Natural killer cell treated with Interleukin-12 subunit alpha and Interleukin-12 subunit beta and Interleukin-15 and Interleukin-18, amount 100 ng/mL, for 72 hours (primary cell): Measurements from ENCODE around the gene SLC13A4. TPM values are rescaled to one million over a fixed set of nuclear protein-coding genes. Genes with fewer than 3 reads are reported as not detected.
A peak's percentile ranks its signal among the peaks of the same experiment; 100 is the strongest.
"Not testable (repeated sequence)": the region's sequence is repeated elsewhere in the genome, so short reads cannot be mapped to it uniquely, and the experiment has no call there.

Experiments
- ATAC-seq, 2 donors: fragments of 150-1000 bp; cut with Tn5 transposase in 1 of 2; sonication (Bioruptor Pico), chemical (Tn5 transposase) in 1 of 2; 2 replicates each; pipeline ENCODE4 v1.10.0; 2021
- DNase-seq: peaks from one replicate; pipeline ENCODE4 v3.0.0; 2022; ENCODE audit warnings: low spot score
- H3K27ac Mint-ChIP-seq, 2 donors: 1 replicate in 1 of 2; 2 replicates in 1 of 2; pipeline ENCODE4 v1.8.0; 2022; ENCODE audit warnings: mixed read lengths in 2 of 2, mild to moderate bottlenecking in 1 of 2, moderate library complexity in 1 of 2
- H3K27me3 Mint-ChIP-seq, 2 donors: 1 replicate in 1 of 2; 2 replicates in 1 of 2; pipeline ENCODE4 v1.8.0; 2022; ENCODE audit warnings: mixed read lengths in 2 of 2
- H3K36me3 Mint-ChIP-seq: one replicate; pipeline ENCODE4 v1.8.0; 2022; ENCODE audit warnings: mixed read lengths
- H3K4me1 Mint-ChIP-seq, 2 donors: 1 replicate in 1 of 2; 2 replicates in 1 of 2; pipeline ENCODE4 v1.8.0; 2022; ENCODE audit warnings: low read depth in 2 of 2, mixed read lengths in 2 of 2, mild to moderate bottlenecking in 1 of 2
- H3K4me3 Mint-ChIP-seq: one replicate; pipeline ENCODE4 v1.8.0; 2022; ENCODE audit warnings: mixed read lengths
- H3K9me3 Mint-ChIP-seq: 2 replicates; pipeline ENCODE4 v1.8.0; 2022; ENCODE audit warnings: mixed read lengths
- total RNA-seq, 2 donors: library from RNA; stranded (reverse); gene quantifications; one replicate each; pipeline ENCODE4 v1.2.3, GENCODE V29; 2022

The SLC13A4 gene
- total RNA-seq, 2 donors from 2014 or later: not detected

DNA sequence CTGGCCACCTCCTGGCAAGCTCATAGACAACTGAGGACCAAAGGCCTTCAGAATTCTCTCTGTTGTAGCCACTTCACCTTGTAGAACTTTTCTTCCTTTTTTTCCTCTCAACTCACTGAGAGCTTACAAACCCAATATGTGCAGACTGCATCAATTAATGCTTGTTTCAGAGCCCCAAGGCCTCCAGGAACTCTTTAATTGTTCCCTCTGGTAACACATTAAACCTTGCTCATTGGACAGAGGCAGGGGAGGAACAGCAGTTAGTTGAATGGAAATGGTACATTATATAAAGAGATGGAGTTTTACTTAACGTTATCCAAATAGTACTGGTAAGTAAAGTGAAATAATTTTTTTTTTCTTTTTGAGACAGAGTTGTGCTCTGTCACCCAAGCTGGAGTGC lies 40.5 kb downstream of the SLC13A4 start:
- Mint-ChIP-seq H3K4me1 (peaks cover 0 to 3% of the 10 kb centered on the region in 2 donors), H3K27me3 (no peaks in the 10 kb centered on the region), H3K4me3 (no peak overlapping the region), H3K9me3 (no peaks in the 10 kb centered on the region), H3K27ac (no peak overlapping the region), H3K36me3 (no peaks in the 10 kb centered on the region)
- DNase-seq: no peak
- no peak for ATAC-seq

DNA sequence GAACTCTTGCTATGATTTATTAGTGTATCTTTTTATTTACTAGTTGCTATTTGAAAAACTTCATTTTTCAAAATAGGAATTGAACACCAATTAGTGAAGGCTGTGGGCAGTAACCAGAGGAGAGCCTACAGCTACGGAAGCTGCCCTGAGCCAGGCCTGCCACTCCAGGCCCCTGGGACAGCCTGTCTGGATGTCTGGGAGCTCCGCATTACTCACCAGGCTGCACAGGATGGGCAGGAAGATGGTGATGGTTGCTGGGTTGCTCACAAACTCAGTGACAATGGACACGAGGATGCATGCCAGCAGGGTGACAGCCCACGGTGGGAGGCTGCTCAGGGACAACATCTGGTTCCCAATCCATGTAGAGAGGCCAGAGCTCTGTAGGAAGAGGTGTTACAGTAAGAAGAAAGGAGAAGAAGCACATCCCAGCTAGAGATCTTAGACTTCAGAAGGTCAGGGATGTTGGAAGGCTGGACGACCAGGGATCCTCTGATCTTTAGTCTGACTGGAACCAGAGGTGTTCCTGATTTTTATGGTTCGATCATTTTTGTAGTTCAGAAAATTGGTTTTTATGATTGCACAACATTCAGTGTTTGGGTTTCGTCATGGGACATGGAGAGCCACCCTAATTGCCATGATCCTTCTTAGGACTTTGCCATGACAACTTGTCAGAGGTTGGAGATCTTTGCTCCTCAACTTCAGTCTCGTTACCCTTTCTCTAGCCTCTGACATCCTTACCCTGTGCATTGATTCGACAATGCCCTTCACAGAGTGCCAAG lies 42.5 kb downstream of the SLC13A4 start:
- ATAC-seq (no peak), DNase-seq (no peak)
- H3K27ac Mint-ChIP-seq: no peak overlapping the region
- H3K27me3 Mint-ChIP-seq: no peaks in the 10 kb centered on the region
- H3K4me3 Mint-ChIP-seq: no peak overlapping the region
- no peaks in the 10 kb centered on the region for H3K36me3 Mint-ChIP-seq
- no peaks in the 10 kb centered on the region for H3K9me3 Mint-ChIP-seq
- peaks cover 0 to 3% of the 10 kb centered on the region in 2 donors for H3K4me1 Mint-ChIP-seq

DNA sequence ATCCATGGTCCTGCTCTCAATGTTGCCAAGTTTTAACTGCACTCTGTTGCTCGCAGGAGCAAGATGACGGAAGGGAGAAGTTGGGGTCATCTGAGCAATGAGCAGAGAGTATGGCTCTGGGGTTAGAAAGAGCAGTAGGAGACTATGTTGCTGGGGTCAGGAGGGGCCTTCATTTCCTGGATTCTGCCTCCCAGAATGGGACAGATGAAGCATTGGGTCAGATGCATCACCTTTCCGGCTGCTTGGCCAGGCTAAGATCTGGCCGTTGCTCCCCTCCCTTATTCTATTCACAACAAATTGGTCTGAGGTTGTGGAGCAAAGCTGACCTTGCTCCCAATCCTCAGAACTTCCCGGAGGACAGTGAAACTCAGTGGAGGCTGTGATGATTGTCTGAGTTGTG lies 43.3 kb downstream of the SLC13A4 start:
- Mint-ChIP-seq H3K4me1 (peaks cover 0 to 9% of the 10 kb centered on the region in 2 donors), H3K27ac (no peak overlapping the region), H3K36me3 (no peaks in the 10 kb centered on the region)

DNA sequence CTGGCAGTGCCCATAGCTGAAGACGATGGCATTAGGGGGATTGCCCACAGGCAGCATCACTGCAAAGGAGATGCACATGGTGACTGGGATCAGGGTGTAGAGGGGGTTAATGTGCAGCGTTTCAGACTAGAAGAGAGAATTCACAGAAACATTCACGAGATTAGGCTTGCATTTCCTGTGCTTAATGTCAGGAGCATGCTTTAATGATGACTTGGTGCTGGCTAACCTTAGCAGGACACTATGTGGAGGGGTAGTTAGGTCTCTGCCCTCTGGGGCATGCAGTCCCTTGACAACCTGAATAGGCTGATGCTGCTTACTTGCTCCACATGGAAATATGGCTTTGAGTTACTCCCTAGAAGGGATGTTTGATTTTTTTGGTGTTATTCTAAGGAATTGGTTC lies 43.9 kb downstream of the SLC13A4 start:
- H3K4me1 Mint-ChIP-seq: peaks cover 0 to 9% of the 10 kb centered on the region in 2 donors
- H3K4me3 Mint-ChIP-seq: no peak overlapping the region
- ATAC-seq: peak in 1 of 2 donors; percentile 36
- no peaks in the 10 kb centered on the region for H3K27me3 Mint-ChIP-seq
- no peak for DNase-seq
- H3K9me3 Mint-ChIP-seq: no peaks in the 10 kb centered on the region
- no peak overlapping the region for H3K27ac Mint-ChIP-seq
- H3K36me3 Mint-ChIP-seq: no peaks in the 10 kb centered on the region

More for the DNA sequence above, 43.3 kb downstream of the SLC13A4 start:
- ATAC-seq: no peak
- H3K4me3 Mint-ChIP-seq: no peak overlapping the region
- no peak for DNase-seq
- H3K27me3 Mint-ChIP-seq: no peaks in the 10 kb centered on the region
- H3K9me3 Mint-ChIP-seq: no peaks in the 10 kb centered on the region

DNA sequence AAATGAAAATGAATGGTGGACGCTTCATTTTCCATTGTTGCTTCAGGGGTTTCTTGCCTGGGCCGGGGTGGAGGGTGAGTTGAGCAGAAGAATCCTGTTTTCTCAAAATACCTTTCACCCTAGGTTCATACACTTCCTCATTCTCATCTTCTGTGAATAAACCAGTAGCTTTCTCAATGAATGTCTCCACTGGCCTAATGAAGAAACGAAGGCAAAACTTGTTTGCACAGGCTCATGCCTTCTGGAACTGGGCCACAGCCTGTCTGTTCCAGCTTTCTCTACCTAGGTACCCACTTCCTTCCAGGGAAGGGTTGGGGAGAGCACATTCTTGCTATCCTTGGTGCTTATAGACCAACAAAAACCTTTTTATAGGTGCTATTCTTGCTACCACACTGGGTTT lies 44.4 kb downstream of the SLC13A4 start:
- Mint-ChIP-seq H3K27me3 (no peaks in the 10 kb centered on the region), H3K9me3 (no peaks in the 10 kb centered on the region), H3K4me3 (no peak overlapping the region), H3K4me1 (peaks cover 0 to 9% of the 10 kb centered on the region in 2 donors), H3K27ac (no peak overlapping the region), H3K36me3 (no peaks in the 10 kb centered on the region)
- DNase-seq (no peak), ATAC-seq (no peak)

DNA sequence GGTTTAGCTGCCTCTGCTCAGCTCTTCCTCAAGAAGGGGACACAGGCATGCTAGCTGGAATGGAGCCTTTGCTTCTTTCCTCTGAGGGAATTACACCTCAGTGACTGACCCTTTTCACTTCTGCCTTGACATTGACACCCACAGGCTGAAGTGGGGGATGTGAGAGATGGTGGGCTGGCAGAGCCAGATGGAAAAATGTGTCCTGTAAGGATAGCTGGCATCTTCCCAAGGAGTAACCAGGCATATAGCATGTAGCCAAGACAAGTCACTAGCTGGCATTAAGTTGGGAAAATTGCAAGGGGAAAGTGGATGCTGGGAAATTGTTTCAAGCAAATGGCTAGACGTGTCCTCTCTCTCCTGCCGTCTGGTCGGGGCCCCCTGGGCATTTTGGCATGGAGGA lies 45.8 kb downstream of the SLC13A4 start:
- H3K9me3 Mint-ChIP-seq: no peaks in the 10 kb centered on the region
- H3K36me3 Mint-ChIP-seq: peaks cover 8% of the 10 kb centered on the region
- H3K27ac Mint-ChIP-seq: no peak overlapping the region
- DNase-seq (no peak), ATAC-seq (no peak)
- H3K4me3 Mint-ChIP-seq: no peak overlapping the region
- peaks cover 0 to 9% of the 10 kb centered on the region in 2 donors for H3K4me1 Mint-ChIP-seq
- no peaks in the 10 kb centered on the region for H3K27me3 Mint-ChIP-seq

DNA sequence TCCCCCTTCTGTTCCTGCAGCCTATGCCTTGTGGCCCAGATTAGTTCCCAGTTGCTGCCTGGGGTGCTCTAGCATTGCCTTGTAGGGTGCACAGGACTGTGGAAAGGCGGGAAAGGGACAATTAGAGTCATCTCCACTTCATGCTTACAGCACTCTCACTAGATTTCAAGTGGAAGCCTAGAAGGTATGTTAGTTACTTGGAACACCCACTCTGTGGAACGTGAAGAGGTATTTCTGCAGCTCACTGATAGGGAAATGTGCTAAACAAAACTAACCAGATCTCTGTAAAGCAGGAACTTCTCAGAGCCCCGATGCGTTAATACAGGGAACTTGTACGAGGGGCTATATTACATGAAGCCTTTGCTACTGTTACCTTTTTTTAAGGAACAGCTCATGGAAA lies 46.2 kb downstream of the SLC13A4 start:
- H3K9me3 Mint-ChIP-seq: no peaks in the 10 kb centered on the region
- no peak overlapping the region for H3K4me3 Mint-ChIP-seq
- ATAC-seq (no peak), DNase-seq (no peak)
- peaks cover 8% of the 10 kb centered on the region for H3K36me3 Mint-ChIP-seq
- no peaks in the 10 kb centered on the region for H3K27me3 Mint-ChIP-seq
- H3K4me1 Mint-ChIP-seq: peaks cover 0 to 9% of the 10 kb centered on the region in 2 donors
- H3K27ac Mint-ChIP-seq: no peak overlapping the region

DNA sequence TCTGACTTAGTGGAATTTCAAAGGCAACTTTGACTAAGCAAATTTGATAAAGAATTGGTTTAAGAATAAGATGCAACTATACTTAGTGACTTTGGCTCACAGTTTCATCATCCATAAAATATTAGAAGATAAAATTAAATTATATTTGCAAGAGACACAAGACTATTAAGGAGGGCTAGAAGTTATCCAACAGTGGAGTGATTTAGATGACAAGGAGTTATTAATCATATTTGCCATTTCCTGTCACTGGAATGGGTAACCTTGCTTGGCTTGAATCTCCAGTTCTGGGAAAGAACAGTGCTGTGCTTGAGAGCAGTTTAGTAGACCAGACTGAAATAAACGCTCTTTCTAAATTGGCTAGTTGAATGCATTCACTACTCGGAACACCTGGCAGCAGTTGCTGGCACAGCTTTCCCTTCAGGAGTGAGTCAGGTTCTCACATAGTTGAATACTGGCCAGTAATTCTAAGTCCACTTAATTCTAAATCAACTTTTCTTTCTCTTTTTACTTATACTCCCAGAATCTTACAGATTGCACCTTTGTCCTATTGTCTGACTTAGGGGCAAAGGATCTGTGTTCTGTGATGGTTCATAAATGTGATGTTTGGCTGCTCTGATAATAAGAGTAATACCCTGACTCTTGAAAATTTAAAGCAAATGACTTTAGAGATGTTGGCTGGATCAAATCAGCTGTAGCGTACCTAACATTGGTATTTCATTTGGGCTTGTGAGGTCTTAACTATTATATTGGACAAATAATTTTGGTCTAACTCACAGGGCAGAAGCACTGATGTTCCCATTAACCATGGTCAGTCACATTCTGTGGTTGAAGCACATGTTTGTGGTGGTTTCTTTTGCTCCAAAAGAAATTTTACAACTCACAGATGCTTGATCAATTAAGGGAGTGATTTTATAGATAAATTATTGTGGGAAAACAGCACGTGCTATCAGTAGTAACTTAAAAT lies 49.1 kb downstream of the SLC13A4 start:
- H3K27ac Mint-ChIP-seq: no peak overlapping the region

DNA sequence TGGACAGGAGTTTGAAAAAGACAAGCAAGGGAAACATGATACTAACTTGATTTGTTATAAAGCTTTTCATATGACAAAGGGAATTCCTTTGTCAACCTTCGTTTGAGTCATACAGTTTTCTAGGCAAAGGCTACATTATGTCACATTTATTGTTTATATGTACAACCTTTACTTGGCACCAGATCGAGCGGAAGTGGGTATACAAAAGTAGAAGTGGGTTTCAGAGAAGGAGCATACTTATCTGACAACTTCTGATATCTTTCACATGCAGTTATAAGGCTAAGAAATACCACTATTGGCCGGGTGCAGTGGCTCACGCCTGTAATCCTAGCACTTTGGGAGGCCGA lies 54.7 kb downstream of the SLC13A4 start:
- no peaks in the 10 kb centered on the region for H3K27me3 Mint-ChIP-seq
- DNase-seq (no peak), ATAC-seq (no peak)
- H3K9me3 Mint-ChIP-seq: peaks cover 3% of the 10 kb centered on the region
- H3K27ac Mint-ChIP-seq: peak overlapping the region; percentile 10 to 36
- H3K4me3 Mint-ChIP-seq: no peak overlapping the region
- H3K36me3 Mint-ChIP-seq: peaks cover 6% of the 10 kb centered on the region
- H3K4me1 Mint-ChIP-seq: peaks cover 11 to 16% of the 10 kb centered on the region in 2 donors

More for the DNA sequence above, 49.1 kb downstream of the SLC13A4 start:
- no peak for DNase-seq
- Mint-ChIP-seq H3K9me3 (no peaks in the 10 kb centered on the region), H3K27me3 (no peaks in the 10 kb centered on the region), H3K4me1 (peaks cover 0 to 6% of the 10 kb centered on the region in 2 donors), H3K4me3 (no peak overlapping the region), H3K36me3 (peaks cover 8% of the 10 kb centered on the region)
- ATAC-seq: no peak

DNA sequence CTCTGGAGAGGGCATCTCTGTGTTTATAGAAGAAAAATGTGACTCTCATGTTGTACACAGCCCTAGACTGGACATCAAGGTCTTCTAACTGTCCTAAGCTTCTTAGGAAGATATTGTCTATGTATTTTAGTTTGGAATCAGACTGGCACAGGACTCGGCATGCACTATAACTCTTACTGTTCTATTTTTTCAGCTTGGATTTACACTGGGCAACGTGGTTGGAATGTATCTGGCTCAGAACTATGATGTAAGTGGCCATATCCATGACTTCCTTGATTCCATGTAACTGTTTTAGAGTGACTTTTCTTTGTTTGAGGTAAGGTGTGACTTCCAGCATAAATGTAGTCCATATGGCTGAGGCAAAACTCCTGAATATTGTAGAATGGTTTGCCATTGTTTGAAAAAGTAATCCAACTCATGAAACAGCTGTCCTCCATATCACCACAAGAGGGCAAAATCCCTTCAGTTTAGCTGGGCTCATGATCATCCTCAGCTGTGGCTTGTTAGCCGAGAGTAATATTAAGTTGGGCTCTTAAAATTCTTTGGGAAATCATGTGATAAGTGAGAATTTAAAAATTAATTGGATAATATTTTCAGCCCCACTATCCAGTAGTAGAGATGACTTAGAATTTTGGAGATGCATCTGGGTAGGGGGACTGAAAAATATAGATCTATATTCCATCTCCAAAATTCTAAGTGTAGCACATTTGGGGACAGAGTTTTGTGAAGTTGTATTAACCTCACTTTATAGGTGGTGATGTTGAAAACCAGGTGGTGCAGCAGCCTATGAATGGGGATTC lies 55.2 kb downstream of the SLC13A4 start:
- peaks cover under 1% of the 10 kb centered on the region for H3K36me3 Mint-ChIP-seq
- no peaks in the 10 kb centered on the region for H3K27me3 Mint-ChIP-seq
- no peak overlapping the region for H3K4me3 Mint-ChIP-seq
- ATAC-seq (no peak), DNase-seq (no peak)
- H3K4me1 Mint-ChIP-seq: peaks cover 11 to 16% of the 10 kb centered on the region in 2 donors
- peak overlapping the region; percentile 10 to 36 for H3K27ac Mint-ChIP-seq
- peaks cover 3% of the 10 kb centered on the region for H3K9me3 Mint-ChIP-seq

DNA sequence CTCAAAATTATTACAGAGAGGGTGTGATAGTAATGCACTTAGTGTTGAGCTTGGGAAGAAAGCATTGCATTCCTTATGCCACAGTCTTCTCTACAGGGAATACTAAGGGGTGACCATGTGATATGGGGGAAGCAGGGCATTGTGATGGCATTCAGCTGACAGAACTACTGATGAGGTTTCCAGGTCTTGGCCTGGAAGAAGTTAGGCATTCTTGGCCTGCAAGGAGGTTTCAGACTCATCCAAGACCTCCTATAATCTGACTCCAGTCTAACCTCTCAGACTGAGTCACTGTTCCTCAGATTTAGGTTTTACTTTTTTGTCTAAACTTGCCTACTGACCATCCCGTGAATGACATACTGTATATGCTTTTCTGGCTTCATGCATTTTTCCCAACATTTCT lies 57.8 kb downstream of the SLC13A4 start:
- Mint-ChIP-seq H3K4me3 (no peak overlapping the region), H3K27ac (no peak overlapping the region), H3K9me3 (peaks cover 3% of the 10 kb centered on the region), H3K27me3 (no peaks in the 10 kb centered on the region), H3K36me3 (no peaks in the 10 kb centered on the region), H3K4me1 (peaks cover 20 to 25% of the 10 kb centered on the region in 2 donors)
- ATAC-seq (no peak), DNase-seq (no peak)

DNA sequence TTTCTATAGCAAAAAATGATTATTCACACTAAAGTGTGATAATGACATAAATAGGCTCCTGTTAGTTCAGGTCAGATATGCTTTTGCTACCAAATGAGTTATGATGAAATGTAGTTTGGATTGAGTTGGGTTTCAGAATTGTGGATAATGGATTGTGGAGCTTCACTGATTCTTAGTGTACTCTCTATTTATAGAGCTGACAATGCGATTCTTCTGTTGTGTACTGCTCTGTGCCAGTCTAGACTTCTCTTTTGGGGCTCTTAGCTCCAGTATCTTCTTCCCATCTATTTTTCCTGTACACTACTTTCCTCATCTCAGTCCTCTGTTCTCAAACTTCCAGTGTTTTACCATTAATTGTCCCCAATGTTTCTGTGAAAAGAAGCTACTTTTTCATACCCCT lies 58.2 kb downstream of the SLC13A4 start:
- DNase-seq (no peak), ATAC-seq (no peak)
- Mint-ChIP-seq H3K36me3 (no peaks in the 10 kb centered on the region), H3K9me3 (peaks cover 3% of the 10 kb centered on the region), H3K27ac (no peak overlapping the region), H3K4me3 (no peak overlapping the region), H3K27me3 (no peaks in the 10 kb centered on the region), H3K4me1 (peaks cover 24 to 28% of the 10 kb centered on the region in 2 donors)

DNA sequence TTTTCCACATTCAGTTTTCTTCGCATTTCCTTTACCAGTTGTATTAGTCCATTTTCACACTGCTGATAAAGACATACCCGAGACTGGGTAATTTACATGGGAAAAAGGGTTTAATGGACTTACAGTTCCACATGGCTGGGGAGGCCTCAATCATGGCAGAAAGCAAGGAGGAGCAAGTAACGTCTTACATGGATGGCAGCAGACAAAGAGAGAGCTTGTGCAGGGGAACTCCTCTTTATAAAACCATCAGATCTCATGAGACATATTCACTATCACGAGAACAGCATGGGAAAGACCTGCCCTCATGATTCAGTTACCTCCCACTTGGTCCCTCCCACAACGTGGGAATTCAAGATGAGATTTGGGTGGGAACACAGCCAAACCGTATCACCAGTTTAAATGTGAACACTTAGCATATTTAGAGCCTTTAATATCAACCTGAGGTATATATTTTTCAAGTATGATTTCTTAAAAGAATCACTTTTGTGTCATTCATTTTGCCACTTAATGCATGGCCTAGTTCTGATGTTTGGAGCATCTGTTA lies 59.1 kb downstream of the SLC13A4 start:
- not testable (repeated sequence) for DNase-seq, H3K4me3 Mint-ChIP-seq, H3K9me3 Mint-ChIP-seq, H3K27ac Mint-ChIP-seq, H3K36me3 Mint-ChIP-seq, H3K27me3 Mint-ChIP-seq, ATAC-seq
- peaks cover 33 to 34% of the 10 kb centered on the region in 2 donors for H3K4me1 Mint-ChIP-seq
